ENCODE measurements around the gene DNAJC8.

Gene DNAJC8

GRCh38 chr1:28213315-28213714, 19.5 kb downstream of the DNAJC8 start:
- H3K27me3 ChIP-seq, result no peaks in the 10 kb centered on the region
- intact Hi-C loops (cut with DNase I; ENCODE audit: low total_unique reads), result no loop called here
- H3K9me3 ChIP-seq, result no peaks in the 10 kb centered on the region
- no peak overlapping the region for H3K27ac ChIP-seq
- H3K4me3 ChIP-seq, result no peak overlapping the region
- H3K4me1 ChIP-seq, result no peaks in the 10 kb centered on the region
- no peak for DNase-seq
- peaks cover 31 to 68% (median 39%) of the 10 kb centered on the region in 3 donors for H3K36me3 ChIP-seq
- no peak for TF ChIP-seq CTCF (IDR thresholded peaks at IDR 0.05)

- Histone ChIP-seq H3K27me3 (no peaks in the 10 kb centered on the region), H3K27ac (no peak overlapping the region), H3K4me3 (no peak overlapping the region), H3K36me3 (peaks cover 58 to 78% (median 58%) of the 10 kb centered on the region in 3 donors), H3K4me1 (no peaks in the 10 kb centered on the region), H3K9me3 (no peaks in the 10 kb centered on the region)
- no peak for DNase-seq
- no peak for TF ChIP-seq CTCF (IDR thresholded peaks at IDR 0.05)
- intact Hi-C loops (cut with DNase I; ENCODE audit: low total_unique reads), result no loop called here
Measured at GRCh38 chr1:28209700-28210099, 23.1 kb downstream of the DNAJC8 start.

- Histone ChIP-seq H3K27ac (no peak overlapping the region), H3K36me3 (peaks cover 58 to 78% (median 60%) of the 10 kb centered on the region in 3 donors), H3K4me1 (no peaks in the 10 kb centered on the region), H3K4me3 (no peak overlapping the region), H3K9me3 (no peaks in the 10 kb centered on the region), H3K27me3 (no peaks in the 10 kb centered on the region)
- peak; percentile 28 to 48 for TF ChIP-seq CTCF (IDR thresholded peaks at IDR 0.05)
- DNase-seq, result peak in 1 of 2 donors; percentile 32
- intact Hi-C loops (cut with DNase I; ENCODE audit: low total_unique reads), result no loop called here
Measured at GRCh38 chr1:28208818-28209441, 23.9 kb downstream of the DNAJC8 start.

GRCh38 chr1:28205243-28205642, 27.6 kb downstream of the DNAJC8 start:
- no peak for DNase-seq
- H3K36me3 ChIP-seq, result peaks cover 75 to 98% (median 89%) of the 10 kb centered on the region in 3 donors
- no peaks in the 10 kb centered on the region for H3K27me3 ChIP-seq
- H3K4me3 ChIP-seq, result no peak overlapping the region
- TF ChIP-seq CTCF (IDR thresholded peaks at IDR 0.05), result no peak
- H3K27ac ChIP-seq, result no peak overlapping the region
- intact Hi-C loops (cut with DNase I; ENCODE audit: low total_unique reads), result no loop called here
- H3K9me3 ChIP-seq, result no peaks in the 10 kb centered on the region
- no peaks in the 10 kb centered on the region for H3K4me1 ChIP-seq

GRCh38 chr1:28200234-28200873, 32.5 kb downstream of the DNAJC8 start:
- no peak for TF ChIP-seq CTCF (IDR thresholded peaks at IDR 0.05)
- no peaks in the 10 kb centered on the region for H3K4me1 ChIP-seq
- DNase-seq, result peak in 1 of 2 donors; percentile 20
- no peak overlapping the region for H3K4me3 ChIP-seq
- no peaks in the 10 kb centered on the region for H3K9me3 ChIP-seq
- no peaks in the 10 kb centered on the region for H3K27me3 ChIP-seq
- intact Hi-C loops (cut with DNase I; ENCODE audit: low total_unique reads), result no loop called here
- peaks cover 71 to 78% (median 73%) of the 10 kb centered on the region in 3 donors for H3K36me3 ChIP-seq
- no peak overlapping the region for H3K27ac ChIP-seq
